Sigmoid colon (tissue), 7 donors: ENCODE data around the gene AQP12B. TPM values are rescaled to one million over a fixed set of nuclear protein-coding genes. Genes with fewer than 3 reads are reported as not detected.
A peak's percentile ranks its signal among the peaks of the same experiment; 100 is the strongest.

Source experiments
- DNase-seq: peaks from one replicate; pipeline ENCODE4 v3.0.0-alpha.2; 2019
- H3K27ac ChIP-seq, 4 donors: fragments of 200-600 bp; sonication (generic); one replicate each; pipeline ENCODE4 v1.5.1; 2016 to 2019; ENCODE audit warnings: mild to moderate bottlenecking in 1 of 4
- H3K27me3 ChIP-seq, 3 donors: fragments of 200-600 bp; sonication (generic); one replicate each; pipeline ENCODE4 v1.5.1; 2019; ENCODE audit warnings: mild to moderate bottlenecking in 1 of 3
- H3K36me3 ChIP-seq, 4 donors: fragments of 200-600 bp; sonication (generic); one replicate each; pipeline ENCODE4 v1.5.1; 2016 to 2019
- H3K4me1 ChIP-seq, 4 donors: fragments of 200-600 bp; sonication (generic); one replicate each; pipeline ENCODE4 v1.5.1; 2017 to 2019
- H3K4me3 ChIP-seq, 4 donors: fragments of 200-600 bp; sonication (generic); one replicate each; pipeline ENCODE4 v1.5.1; 2017 to 2019; ENCODE audit warnings: mild to moderate bottlenecking in 2 of 4, moderate library complexity in 1 of 4
- H3K9me3 ChIP-seq, 4 donors: fragments of 200-600 bp in 3 of 4; sonication (generic) in 3 of 4; one replicate each; pipeline versions ENCODE4 v1.5.1 to v1.6.1; 2013 to 2019
- EP300 ChIP-seq, 4 donors: sonication (generic); formaldehyde crosslinking; IDR thresholded peaks; one replicate each; pipeline ENCODE4 v1.6.1; 2017; ENCODE audit warnings: antibody characterized with exemption in 4 of 4
- POLR2A ChIP-seq, 2 donors: fragments of 450-650 bp; IDR thresholded peaks; one replicate each; pipeline ENCODE4 v1.6.1; 2016; ENCODE audit warnings: antibody characterized with exemption in 2 of 2, mild to moderate bottlenecking in 2 of 2, moderate library complexity in 2 of 2
- POLR2AphosphoS5 ChIP-seq, 4 donors: sonication (generic); formaldehyde crosslinking; IDR thresholded peaks; one replicate each; pipeline ENCODE4 v1.6.1; 2017; ENCODE audit warnings: antibody characterized with exemption in 4 of 4
- WGBS, 2 donors: extraction: QIAGEN DNeasy Blood & Tissue Kit; methylation state at CpG; one replicate each; pipeline ENCODE4 v1.1.7; 2013; 5-methylcytosine and 5-hydroxymethylcytosine counted together
- intact Hi-C: fragments of 100-400 bp; cut with DNase I; formaldehyde crosslinking; loops from one replicate; pipeline ENCODE4 v1.15.1; 2023
- polyA plus RNA-seq, 3 donors: library from polyadenylated mRNA; stranded (reverse); fragments of 200-250 nt; gene quantifications; one replicate each; pipeline ENCODE4 v1.2.3, GENCODE V29; 2013
- total RNA-seq, 4 donors: library from RNA; depleted of rRNA; stranded (reverse); fragments of >200 nt; gene quantifications; one replicate each; pipeline ENCODE4 v1.1.0, GENCODE V29; 2016
- TF ChIP-seq, protein P1 (sequence below), 4 experiments: fragments of 450-650 bp in 3 of 4; fragments of 200-600 bp in 1 of 4; IDR thresholded peaks; one replicate each; pipeline ENCODE4 v1.5.1; 2016 to 2019; ENCODE audit warnings: antibody characterized with exemption in 4 of 4, mild to moderate bottlenecking in 3 of 4, moderate library complexity in 2 of 4
- donor health status: healthy with polysubstance abuse.
- donor health status: Bipolar disorder and iron deficiency.
- donor health status: healthy.

Gene AQP12B
- total and polyA plus RNA-seq, 7 donors = 1.2 to 5.5 TPM; not detected in 5

DNA sequence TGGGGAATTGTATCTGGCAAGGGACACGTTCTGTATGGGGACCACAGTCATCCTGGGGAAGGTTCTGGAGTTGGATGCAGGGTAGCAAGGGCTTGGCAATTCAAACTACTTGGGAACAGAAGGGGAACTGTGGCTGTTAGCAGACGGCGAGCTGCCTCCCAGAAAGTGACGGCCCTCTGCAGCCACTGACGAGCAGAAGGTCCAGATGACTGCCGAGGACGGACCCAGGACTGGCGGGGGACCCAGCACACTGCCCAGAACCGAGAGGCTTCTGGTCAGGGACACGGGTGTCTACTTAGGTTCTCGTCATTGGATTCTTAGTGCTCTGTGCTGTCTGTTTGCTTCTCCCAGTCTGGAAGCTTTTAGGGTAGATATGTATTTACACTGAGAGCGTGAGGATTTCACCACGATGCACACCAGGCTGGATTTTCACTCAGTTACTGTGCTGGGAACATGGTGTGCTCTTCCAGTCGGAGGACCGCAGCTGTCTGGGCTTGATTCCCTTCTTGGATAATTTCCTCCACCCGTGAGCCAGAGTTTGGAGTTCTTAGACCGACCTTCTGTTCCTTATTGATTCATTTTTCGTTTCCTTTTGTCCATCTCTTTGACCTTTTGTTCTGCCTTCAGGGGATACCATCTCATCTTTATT, 44.0 kb downstream of the AQP12B start:
- H3K4me1 ChIP-seq = no peaks in the 10 kb centered on the region
- peak overlapping the region in 3 of 4 donors; percentile 26 to 63 (median 43) for H3K27ac ChIP-seq
- TF ChIP-seq POLR2AphosphoS5 (IDR thresholded peaks at IDR 0.05) = peak in 1 of 4 donors; percentile 35
- TF ChIP-seq, protein P1, sequence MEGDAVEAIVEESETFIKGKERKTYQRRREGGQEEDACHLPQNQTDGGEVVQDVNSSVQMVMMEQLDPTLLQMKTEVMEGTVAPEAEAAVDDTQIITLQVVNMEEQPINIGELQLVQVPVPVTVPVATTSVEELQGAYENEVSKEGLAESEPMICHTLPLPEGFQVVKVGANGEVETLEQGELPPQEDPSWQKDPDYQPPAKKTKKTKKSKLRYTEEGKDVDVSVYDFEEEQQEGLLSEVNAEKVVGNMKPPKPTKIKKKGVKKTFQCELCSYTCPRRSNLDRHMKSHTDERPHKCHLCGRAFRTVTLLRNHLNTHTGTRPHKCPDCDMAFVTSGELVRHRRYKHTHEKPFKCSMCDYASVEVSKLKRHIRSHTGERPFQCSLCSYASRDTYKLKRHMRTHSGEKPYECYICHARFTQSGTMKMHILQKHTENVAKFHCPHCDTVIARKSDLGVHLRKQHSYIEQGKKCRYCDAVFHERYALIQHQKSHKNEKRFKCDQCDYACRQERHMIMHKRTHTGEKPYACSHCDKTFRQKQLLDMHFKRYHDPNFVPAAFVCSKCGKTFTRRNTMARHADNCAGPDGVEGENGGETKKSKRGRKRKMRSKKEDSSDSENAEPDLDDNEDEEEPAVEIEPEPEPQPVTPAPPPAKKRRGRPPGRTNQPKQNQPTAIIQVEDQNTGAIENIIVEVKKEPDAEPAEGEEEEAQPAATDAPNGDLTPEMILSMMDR (IDR thresholded peaks at IDR 0.05) = no peak
- no peak overlapping the region for H3K4me3 ChIP-seq
- peaks cover 0 to 23% (median 16%) of the 10 kb centered on the region in 3 donors for H3K27me3 ChIP-seq
- intact Hi-C loops = no loop called here
- no peaks in the 10 kb centered on the region for H3K36me3 ChIP-seq
- DNase-seq = peak; percentile 75
- H3K9me3 ChIP-seq = peaks cover 0 to 3% (median 0%) of the 10 kb centered on the region in 4 donors
- 54 to 70% methylated on average over 18 of the region's 18 CpGs for WGBS, 2 donors

DNA sequence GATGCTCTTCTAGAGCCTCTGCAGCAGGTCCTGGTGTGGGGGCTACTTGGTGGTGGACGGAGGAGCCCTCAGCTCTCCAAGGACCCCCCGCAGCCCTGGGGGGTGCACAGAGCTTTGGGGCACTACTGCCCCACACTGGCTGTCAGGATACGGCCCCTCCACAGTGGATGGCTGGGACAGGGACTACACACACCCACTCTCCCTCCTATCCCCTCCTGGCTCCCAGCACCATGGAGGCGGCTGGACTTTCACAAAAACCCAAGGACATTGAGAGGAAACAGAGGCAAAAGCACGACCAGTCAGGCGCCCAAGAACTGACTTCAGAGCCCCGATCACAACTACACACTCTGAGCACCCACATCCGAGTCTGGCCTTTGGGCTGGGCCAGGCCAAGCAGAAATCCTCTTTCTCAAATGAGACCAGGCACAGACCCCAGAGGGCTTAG, 44.8 kb downstream of the AQP12B start:
- no peaks in the 10 kb centered on the region for H3K36me3 ChIP-seq
- H3K27ac ChIP-seq = peak overlapping the region in 1 of 4 donors; percentile 63
- no peak for DNase-seq
- H3K4me3 ChIP-seq = no peak overlapping the region
- TF ChIP-seq POLR2AphosphoS5 (IDR thresholded peaks at IDR 0.05) (no peak), EP300 (IDR thresholded peaks at IDR 0.05) (no peak), POLR2A (IDR thresholded peaks at IDR 0.05) (no peak)
- TF ChIP-seq, protein P1 (IDR thresholded peaks at IDR 0.05) = no peak
- intact Hi-C loops = no loop called here
- 78 to 86% methylated on average over 8 of the region's 8 CpGs for WGBS, 2 donors
- peaks cover 0 to 3% (median 0%) of the 10 kb centered on the region in 4 donors for H3K9me3 ChIP-seq
- no peaks in the 10 kb centered on the region for H3K4me1 ChIP-seq
- peaks cover 0 to 15% (median 9%) of the 10 kb centered on the region in 3 donors for H3K27me3 ChIP-seq

DNA sequence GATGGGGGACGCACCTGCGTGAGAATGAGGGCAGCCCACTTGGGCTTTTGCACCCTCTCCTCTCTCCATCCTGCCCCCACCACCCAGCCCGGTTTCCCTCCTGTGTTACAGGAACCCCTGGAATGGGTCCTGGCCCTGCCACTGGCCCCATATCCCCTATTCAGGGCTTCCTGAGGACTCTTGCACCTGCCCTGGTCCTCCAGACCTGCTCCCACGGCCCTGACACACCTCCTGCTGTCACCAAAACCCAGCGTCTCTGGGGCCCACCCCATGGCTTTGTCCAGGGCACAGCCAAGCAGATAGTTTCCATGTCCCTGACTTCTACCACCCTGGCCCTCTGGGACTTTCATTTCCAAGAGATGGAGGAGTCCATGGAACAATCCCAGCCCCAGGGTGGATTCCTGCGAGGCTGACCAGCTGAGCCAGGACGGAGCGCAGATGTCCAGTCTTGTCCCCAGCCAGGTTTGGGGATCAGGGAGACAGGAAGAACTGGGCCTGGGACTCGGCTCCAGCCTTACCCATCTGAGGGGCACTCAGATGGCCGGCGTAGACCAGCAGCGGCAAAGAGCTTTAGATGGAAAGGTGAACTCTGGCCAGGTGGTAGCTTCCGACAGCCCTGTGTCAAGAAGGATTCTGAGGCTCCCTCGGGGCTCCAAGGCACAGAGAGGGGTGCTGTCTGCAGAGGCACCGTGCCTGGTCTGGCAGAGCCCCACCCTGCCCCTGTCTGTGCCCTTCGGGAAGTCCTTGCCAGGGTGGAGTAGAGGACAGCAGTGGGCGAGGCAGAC, 45.4 kb downstream of the AQP12B start:
- no peak overlapping the region for H3K4me3 ChIP-seq
- no peak for DNase-seq
- peak overlapping the region in 1 of 4 donors; percentile 63 for H3K27ac ChIP-seq
- H3K36me3 ChIP-seq = no peaks in the 10 kb centered on the region
- TF ChIP-seq, protein P1 (IDR thresholded peaks at IDR 0.05) = no peak
- TF ChIP-seq POLR2AphosphoS5 (IDR thresholded peaks at IDR 0.05) = no peak
- intact Hi-C loops = no loop called here
- 73 to 86% methylated on average over 17 of the region's 17 CpGs for WGBS, 2 donors
- H3K27me3 ChIP-seq = peaks cover 0 to 9% (median 5%) of the 10 kb centered on the region in 3 donors
- H3K9me3 ChIP-seq = peaks cover 0 to 3% (median 0%) of the 10 kb centered on the region in 4 donors
- H3K4me1 ChIP-seq = no peaks in the 10 kb centered on the region

DNA sequence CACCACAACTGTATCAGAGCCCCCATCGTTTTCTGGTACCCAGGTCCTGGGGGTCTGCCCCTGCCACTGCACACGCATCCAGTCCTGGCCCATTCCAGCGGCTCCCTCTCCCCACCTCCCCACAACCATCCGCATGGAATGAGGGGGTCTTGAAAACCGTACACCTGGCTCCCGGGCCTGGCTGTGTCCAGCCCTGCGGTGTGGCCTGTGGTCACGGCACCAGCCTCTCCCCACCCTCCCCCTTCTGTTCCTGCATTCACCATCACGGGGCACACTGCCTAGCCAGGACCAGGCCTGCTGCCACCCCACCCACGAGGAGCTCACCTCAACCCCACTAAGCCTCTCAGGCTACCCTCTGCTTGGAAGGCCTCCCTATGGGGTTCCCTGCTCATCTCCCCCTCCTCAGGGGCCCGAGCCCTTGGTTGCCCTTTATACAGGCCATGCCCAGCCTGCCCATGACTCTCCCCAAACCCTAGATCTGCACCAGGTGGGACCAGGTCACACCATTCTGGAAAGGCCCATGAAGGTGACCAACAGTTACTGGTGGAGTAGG, 46.0 kb downstream of the AQP12B start:
- intact Hi-C loops = no loop called here
- Histone ChIP-seq H3K4me3 (no peak overlapping the region), H3K4me1 (no peaks in the 10 kb centered on the region), H3K9me3 (peaks cover 0 to 3% (median 0%) of the 10 kb centered on the region in 4 donors), H3K36me3 (no peaks in the 10 kb centered on the region), H3K27me3 (peaks cover 0 to 5% (median 0%) of the 10 kb centered on the region in 3 donors), H3K27ac (no peak overlapping the region)
- TF ChIP-seq, protein P1 (IDR thresholded peaks at IDR 0.05) = no peak
- TF ChIP-seq EP300 (IDR thresholded peaks at IDR 0.05) (no peak), POLR2A (IDR thresholded peaks at IDR 0.05) (no peak), POLR2AphosphoS5 (IDR thresholded peaks at IDR 0.05) (no peak)
- WGBS, 2 donors = 79 to 83% methylated on average over 11 of the region's 11 CpGs
- peak; percentile 40 for DNase-seq
